Middle frontal gyrus (tissue), 1 donor: Measurements from ENCODE around the gene DCAF10.
"Not testable (repeated sequence)": the region's sequence is repeated elsewhere in the genome, so short reads cannot be mapped to it uniquely, and the experiment has no call there.

Experiments used
- DNase-seq: peaks from one replicate; pipeline ENCODE4 v3.0.0-alpha.2; 2015; ENCODE audit warnings: low spot score; ENCODE audit errors: extremely low spot score

Gene DCAF10

DNA sequence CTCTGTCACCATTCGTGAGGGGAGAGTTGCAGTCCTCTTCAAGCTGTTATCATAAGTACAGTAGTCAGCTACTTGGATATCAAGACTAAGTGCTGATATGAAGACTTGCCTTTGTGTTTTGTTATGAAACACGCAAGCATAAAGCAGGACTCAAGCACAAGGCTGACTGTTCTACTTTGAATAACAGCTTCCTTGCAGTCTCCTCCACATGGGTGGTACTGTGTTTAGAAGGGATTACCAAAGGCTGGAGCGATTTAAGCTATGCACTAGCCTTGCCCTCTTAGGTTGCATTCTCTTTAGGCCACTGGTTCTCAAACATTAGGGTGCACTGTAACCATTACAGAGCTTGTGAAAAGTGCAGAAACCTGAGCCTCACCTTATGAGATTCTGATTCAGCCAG, 61.9 kb downstream of the DCAF10 start:
- DNase-seq = no peak

DNA sequence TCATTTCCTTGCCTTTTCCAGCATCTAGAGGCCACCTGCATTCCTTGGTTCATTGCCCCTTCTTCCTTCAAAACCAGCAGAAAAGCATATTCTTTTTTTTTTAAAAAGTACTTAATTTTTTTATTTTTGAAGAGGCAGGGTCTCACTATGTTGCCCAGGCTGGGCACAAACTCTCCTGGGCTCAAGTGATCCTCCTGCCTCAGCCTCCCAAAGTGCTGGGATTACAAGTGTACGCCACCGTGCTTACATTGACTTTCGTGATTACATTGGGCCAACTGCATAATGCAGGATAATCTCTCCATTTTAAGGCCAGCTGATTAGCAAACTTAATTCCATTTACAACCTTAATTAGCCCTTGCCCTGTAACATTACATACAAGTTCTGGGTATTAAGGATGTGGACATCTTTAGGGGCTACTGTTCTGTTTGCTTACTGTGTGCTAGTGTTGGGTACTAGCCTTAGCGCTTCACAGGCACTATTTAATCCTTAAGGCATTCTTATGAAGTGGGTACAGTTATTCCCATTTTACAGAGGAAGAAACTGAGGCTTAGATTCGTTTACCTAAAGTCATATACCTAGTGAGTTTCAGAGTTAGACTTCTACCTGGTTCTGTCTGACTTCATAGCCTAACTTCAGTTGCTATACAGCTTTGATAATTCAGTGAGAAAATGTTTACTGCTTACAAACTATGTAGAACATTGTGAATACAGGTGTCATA, 69.6 kb downstream of the DCAF10 start:
- no peak for DNase-seq

DNA sequence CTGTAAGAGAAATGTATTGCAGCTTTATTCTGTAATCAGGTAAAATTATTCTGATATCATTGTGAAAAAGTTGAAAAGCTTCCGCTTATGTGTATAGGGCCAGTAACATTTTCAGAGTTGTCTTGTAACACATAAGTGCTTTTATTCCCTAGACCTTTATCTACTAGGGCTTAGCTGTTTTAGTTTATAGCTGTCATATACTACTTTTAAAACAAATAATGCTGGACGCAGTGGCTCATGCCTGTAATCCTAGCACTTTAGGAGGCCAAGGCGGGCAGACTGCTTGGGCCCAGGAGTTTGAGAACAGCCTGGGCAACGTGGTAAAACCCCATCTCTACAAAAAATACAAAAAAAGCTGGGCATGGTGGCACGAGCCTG, 70.2 kb downstream of the DCAF10 start:
- no peak for DNase-seq

DNA sequence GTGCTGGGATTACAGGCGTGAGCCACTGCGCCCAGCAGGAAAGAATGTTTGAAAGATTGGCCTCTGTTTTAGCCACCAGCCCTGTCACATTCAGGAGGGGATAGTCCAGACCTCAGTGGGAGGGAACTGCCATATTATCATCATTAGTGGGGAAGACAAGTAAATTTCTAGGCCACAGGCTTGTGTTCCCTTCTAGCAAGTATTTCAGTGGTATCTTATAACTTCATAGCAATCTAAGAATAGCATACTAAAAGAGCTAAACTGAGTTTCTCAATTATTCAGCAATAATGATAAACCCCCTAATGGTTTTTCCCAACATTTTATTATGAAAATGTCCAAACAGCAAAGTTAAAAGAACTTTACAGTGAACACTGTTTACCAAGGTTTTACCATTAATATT, 73.4 kb downstream of the DCAF10 start:
- DNase-seq = no peak

DNA sequence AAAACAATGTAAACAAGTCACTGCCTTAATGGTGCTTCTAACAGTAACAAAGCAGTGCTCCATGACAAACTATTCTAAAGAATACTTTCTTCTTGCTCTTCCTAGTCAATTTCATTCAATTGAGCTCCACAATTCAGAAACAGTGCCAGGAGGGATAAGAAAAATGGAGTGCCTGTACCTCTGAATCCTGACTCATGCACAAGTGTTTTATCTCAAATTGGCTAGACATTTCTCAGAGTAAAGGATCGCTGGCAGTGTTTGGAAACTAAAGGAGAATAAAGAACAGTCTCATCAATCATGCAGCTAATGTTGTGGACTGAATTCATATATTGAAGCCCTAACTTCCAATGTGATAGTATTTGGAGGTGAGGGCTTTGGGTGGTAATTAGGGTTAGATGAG, 75.8 kb downstream of the DCAF10 start:
- DNase-seq = no peak

DNA sequence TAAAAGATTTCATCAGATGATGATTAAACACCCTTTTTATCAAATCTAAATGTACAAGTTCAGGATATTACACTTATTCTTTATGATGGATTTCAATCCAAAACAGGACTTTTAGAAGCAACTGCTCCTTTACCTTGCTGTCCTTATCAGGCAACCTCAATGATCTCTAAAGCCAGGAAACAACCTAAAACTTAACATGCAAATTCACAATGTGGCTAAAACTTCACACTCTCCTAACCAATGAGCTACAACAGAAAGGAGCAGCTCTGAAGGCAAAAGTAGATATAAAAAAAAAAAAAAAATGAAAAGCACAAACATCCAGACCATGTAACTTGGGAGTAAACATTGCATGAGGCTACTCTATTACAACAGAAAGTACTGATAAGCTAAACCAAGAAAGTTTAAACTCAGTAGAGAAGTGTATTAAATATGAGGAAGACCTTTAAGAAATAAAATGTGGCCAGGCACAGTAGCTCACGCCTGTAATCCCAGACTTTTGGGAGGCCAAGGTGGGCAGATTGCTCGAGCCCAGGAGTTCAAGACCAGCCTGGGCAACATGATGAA, 80.4 kb downstream of the DCAF10 start:
- no peak for DNase-seq

DNA sequence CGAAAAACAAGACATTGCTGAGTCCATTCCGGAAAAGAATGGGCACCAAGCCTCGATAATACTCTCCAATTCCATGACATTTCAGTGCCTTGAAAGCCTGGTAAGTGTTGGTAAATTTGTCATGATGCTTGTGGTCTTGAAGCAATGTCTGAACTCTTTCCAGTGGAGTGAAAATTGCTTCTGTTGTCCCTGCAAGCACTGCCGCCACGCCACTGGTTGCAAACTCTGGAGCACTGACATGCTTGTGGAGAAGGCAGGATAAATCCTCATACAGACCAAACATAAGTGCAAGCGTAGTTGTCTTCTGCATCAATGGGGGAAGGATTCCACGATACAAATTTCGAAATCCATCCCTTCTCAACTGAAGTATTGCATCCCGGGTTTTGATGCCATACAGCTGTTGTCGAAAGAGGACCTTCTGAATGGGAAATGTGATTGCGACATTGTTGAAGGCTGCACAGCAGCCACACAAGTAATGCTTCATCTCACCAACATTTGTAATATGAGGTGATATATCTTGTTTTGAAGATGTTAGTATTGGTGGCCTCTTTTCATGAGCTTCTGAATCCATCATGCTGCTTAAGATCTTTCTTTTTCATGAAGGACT, 87.5 kb downstream of the DCAF10 start:
- not testable (repeated sequence) for DNase-seq

DNA sequence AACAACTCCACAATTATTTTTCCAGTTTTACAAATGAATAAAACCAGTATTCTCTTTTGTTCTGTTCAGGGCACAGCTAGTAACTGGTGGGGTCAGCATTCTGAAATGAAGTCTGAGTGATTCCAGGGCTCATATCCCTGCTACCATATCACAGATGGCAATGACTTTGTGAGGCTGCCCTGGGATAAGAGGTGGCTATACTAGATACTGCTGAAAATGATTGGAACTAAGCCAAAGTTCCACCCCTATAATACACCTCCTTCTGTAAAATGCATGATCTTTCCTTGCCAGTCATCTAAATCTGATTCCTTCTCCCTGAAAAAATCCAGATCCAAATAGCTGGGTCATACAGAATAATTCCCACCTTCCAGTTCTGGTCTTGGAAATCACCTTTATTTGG, 88.9 kb downstream of the DCAF10 start:
- DNase-seq = no peak

DNA sequence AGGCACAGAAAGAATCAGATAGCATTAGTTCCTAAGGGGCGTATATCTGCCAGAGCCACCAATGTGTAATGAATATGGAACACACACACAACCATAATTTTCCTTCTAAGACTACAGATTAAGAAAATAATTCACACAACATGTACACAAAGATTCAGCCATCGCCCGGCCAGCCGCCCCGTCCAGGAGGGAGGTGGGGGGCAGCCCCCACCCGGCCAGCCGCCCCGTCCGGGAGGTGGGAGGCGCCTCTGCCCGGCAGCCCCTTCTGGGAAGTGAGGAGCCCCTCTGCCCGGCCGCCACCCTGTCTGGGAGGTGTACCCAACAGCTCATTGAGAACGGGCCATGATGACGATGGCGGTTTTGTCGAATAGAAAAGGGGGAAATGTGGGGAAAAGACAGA, 90.4 kb downstream of the DCAF10 start:
- DNase-seq = not testable (repeated sequence)

DNA sequence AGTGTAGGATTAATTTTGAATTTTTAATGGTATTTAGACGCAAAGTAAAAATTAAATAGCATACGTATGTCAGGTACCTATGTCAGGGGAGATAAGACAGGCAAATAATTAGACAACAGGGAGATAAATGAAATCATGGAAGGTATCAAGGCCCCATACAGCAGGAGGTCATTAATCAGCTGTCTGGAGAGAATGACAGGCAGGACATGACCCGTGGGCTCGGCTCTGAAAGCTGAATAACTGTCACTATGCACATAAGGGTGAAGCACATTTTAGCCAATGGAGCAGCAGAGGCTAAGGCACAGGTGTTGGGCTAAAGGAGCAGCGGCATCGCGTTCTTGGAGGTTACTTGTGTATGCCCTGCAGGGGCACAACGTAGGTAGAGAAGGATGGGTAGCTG, 91.5 kb downstream of the DCAF10 start:
- no peak for DNase-seq

DNA sequence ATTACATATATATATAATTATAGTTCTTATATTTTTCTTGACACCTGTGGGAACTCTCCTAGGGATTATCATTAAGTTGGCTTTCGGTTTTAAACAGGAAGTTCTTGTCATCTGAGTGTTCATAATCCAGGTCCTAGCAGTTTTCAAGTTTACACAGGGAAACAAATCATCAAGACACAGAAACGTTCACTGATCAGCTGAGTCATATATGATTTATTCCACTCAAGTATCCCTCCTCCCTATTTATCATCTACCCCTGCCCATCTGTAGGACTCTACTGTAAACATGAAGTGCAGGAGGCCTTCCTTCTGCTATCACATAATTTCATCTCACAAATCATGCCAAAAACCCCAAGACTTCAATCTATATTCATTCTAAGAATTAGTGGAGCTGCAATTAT, 97.1 kb downstream of the DCAF10 start:
- DNase-seq = no peak

DNA sequence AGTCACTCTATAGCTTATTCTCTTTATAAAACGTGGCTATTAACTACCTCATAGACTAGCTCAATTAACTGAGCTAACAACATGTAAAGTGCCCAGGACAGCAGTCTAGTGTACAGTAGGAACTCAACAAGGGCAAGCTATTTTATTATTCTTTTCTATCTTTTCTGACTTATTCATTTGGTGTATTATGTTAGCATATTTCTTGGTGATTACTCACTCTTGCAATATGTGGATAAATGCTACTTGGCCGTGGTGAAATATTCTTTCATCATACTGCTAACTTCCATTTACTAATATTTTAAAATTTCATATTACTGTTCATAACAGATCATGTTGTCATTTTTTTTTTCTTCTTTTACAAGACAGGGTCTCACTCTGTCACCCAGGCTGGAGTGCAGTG, 98.4 kb downstream of the DCAF10 start:
- no peak for DNase-seq

DNA sequence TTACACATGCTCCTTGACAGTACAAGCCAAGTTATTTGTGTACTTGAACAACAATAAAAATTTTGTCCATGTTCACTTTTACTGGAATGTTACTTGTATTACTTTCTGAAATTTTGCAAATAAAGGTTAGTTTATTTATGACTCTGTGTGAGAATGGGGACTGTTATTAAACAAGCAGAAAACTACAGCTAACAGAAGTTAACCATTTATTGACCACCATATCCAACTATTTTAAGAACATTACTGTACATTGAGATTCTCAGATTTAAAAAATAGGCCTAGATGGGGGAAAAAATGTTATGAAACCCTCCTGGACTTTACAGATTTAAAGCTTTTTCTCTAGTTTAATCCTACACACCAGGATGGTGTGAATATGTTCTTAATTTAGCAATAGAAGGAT, 101.5 kb downstream of the DCAF10 start:
- DNase-seq = no peak

DNA sequence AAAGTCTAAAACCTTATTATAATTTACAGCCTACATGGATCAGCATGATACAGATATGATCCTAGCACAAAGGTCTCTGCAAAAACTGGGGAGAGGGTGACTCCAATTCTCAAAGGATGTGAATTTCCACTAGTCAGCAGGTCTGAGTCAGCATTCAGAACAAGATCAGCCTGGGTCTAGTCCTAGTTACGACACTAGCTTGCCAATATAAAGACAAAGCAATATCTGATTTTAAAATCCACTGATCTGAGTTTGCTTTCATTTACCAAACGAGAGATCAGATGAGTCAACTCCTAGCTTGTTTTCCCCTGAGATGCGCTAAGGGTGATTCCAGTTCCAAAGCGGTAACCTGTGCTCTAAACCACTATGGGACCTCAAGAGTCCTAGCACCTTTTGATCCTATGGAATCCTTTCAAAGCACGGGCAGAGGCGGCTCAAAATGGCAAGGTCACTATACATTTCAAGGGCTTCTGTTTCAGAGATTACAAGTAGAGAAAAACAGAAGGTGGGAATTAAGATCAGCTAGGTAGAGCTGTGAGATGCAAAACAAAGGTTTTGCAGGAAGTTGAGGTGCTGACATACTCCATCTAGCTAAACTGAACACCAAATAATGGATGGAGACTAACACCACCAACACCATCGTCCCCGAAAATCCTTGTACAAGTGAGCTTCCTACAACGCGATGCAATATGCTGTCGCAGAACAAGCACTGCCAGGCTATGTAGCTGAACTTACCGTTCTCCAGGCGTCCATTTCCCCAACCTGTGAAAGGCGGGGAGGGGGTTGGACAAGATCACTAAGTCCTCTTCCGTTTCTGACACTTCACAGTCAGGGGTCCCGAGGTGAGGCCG, 102.4 kb downstream of the DCAF10 start:
- no peak for DNase-seq

DNA sequence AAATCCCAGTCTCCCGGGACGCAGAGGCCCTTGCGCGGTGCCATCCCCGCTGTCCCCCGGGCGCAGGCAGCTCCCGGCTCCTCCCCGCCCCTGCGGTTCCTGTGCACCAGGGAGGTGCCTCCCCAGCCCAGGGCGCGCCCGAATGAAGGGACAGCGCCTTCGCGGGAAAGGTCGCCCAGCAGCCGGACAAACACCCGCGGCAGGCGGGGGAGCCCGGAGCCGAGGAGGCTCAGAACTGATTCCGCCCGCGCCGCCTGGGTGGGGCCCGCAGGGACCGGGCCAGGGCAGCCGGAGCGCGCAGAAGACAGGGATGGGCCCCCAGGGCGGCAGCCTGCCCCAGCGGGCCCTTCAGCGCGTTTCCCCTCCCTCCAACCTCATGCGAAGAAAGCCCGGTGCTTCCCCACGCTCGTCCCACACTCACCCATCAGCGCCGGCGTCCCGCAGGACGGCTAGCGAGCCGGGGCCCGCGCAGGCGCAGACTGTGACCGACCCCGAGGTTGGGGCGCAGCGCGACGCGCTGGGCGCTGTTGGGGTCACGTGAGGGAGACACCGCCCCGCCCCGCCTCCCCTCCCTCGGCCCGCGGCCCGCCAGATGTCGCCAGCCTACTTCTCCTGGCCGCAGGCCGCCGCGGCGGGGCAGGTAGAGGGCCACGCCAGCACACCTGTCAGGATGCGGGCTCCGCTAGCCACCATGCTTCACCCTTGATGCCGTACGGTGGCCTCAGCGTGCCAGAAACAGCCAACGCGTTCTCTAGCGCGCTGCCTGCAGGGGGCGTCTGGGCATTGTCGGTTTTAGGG, 103.2 kb downstream of the DCAF10 start, which contains the start of gene SLC25A51:
Gene SLC25A51, minus strand, starts transcription at position 481 of the 798 bp plus-strand sequence. CDS start 15,577 bp downstream, outside the sequence.
- peak; percentile 87 for DNase-seq

DNA sequence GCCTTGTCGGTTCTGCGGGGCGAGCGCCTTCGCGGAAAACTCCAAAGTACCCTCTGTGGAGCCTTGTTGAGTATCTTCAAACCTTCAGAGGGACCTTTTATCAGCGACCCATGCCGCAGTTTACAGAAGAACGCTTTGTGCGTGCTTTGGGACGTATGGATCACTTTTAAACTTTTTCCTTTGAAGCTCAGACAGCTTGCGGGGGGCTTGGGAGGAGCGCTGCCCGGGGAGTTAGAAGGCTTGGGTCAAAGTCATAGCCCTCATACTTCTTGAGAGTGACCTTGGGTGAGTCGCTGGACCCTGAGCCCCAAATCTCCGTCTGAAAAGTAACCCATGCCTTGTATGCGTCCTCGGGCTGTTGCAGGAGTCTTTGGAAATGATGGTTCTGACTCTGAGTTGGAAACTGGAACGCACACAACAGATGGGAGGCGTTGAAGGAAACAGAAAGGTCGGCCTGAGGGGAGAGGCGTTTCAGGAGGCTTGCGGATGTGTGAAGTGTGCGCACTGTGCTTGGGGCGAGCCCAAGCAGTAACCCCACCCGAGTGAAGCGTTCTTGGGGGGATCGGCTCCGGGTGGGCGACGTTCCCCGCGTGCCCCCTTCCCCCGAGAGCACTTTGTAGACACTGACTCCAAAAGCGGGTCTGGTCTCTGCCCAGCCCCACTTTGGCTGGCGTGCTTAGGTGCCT, 104.0 kb downstream of the DCAF10 start:
- DNase-seq = no peak

DNA sequence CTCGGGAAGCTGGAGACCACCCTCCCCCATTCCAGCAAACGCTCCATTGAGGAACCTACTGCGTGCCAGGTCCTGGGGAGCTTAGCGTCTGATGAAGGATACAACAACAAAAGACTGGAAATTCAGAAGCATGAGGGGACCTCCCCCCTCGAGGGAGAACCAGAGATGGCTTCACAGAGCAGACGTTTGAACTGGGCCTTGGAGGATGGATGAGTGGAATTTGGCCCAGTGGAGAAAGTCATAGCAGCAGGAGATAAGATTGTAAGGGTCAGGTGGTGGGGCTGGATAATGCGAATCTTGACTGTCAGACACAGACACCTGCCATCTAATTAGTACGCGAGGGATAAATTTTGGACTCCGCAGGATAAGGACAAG, 104.5 kb downstream of the DCAF10 start:
- DNase-seq = no peak

DNA sequence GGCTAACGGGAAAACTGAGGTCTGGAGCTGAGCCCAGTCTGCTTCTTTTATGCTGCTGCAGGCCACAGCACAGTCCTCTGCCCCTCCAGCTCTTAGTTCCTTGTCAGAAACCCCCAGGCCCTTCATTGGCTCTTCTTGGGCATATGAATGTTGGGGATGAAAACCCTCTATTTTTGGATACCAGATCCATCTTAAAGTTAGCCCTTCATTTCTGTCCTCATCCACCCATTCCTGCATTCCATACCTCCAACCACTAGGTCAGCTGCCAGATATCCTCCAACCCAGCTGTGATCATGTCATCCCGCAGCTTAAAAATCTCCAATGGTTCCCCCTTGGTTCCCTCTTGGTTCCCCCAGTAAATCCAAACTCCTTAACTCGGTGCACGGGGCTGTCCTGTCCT, 105.2 kb downstream of the DCAF10 start:
- no peak for DNase-seq

DNA sequence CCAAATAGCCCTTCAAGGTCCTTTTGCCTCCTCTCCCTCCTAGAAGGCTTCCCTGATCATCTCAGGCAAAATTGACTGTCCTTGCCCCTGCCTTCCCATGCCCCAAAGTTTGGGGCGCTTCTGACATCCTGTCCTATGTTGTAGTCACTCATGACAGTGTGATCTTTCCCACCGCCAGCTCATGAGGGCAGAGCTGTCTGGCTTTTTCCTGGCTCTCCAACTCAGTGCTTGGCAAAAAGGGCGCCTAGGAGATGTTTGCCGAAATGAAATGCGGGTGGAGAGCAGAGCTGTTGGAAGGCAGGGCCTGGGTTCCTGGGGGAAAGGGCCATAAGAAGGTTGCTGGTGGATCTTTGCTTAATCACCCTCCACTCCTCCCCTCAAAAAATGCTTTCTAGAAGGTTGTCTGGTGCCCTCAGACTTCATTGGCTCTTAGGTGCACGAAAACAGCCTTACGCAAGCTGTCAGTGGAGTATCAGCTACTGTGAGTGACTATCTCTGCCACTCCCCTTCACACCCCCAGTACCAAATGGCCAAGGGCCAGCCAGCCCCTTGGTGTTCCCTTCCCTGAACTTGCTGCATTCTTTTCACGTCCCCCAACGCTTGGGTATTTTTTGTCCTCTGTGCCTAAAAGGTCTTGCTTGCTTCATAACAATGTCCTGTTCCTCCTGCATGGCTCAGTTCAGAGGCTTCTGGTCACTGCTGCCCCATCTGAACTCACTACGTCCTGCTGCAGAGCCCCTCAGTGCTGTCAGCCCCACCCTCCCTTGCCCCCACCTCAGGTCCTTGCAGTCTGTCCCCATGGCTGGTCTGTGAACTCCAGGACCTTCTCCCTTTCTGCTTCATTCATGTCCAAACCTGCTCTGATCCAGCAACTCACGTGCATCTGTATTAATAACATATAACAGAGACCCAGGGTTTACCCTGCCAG, 106.0 kb downstream of the DCAF10 start:
- DNase-seq = no peak

DNA sequence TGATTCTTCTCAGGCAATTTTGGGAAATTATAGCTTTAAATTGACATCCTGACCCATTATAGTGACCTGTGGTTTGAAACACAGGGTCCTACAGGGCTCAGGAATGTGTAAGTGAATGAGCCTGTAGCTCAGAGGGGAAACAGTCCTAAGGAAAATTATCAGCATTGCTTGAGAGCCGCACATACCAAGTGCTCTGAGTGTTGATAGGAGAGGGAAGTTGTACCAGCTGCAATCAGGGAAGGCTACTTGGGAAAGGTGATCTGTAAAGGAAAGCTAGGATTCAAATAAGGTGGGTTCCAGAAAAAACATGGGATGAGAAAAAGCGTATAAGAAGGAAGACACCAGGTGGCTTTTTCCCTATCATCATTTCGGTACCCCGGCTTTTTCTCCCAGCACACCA, 107.7 kb downstream of the DCAF10 start:
- DNase-seq = no peak
